Activated naive CD8-positive, alpha-beta T cell treated with anti-CD3 and anti-CD28 coated beads, Interleukin-2, amount 50 U/mL, for 16 hours (primary cell): ENCODE data around the gene ZFYVE16.
"Not testable (repeated sequence)": the region's sequence is repeated elsewhere in the genome, so short reads cannot be mapped to it uniquely, and the experiment has no call there.

Experiments used
- DNase-seq: peaks from one replicate; pipeline ENCODE4 v3.0.0-alpha.2; 2020; ENCODE audit warnings: low read depth, low spot score

ZFYVE16 gene

GRCh38 chr5:80487829-80488721, 80.2 kb downstream of the ZFYVE16 start, which contains the start of gene FAM151B:
Gene FAM151B (plus strand): TSS chr5:80488100. CDS start chr5:80488124, 24 bp downstream.
- peak; percentile 49 for DNase-seq

GRCh38 chr5:80491296-80491695, 83.4 kb downstream of the ZFYVE16 start:
- no peak for DNase-seq

- no peak for DNase-seq
Observed at GRCh38 chr5:80492741-80493140, 84.9 kb downstream of the ZFYVE16 start.

- DNase-seq: not testable (repeated sequence)
Observed at GRCh38 chr5:80493443-80493842, 85.6 kb downstream of the ZFYVE16 start.

- DNase-seq: no peak
Observed at GRCh38 chr5:80495891-80496290, 88.0 kb downstream of the ZFYVE16 start.

- no peak for DNase-seq
Observed at GRCh38 chr5:80502800-80503199, 94.9 kb downstream of the ZFYVE16 start.

- DNase-seq: no peak
Observed at GRCh38 chr5:80503641-80504040, 95.8 kb downstream of the ZFYVE16 start.

GRCh38 chr5:80504833-80505232, 97.0 kb downstream of the ZFYVE16 start:
- DNase-seq: no peak

- no peak for DNase-seq
Observed at GRCh38 chr5:80507663-80508062, 99.8 kb downstream of the ZFYVE16 start.

- no peak for DNase-seq
Observed at GRCh38 chr5:80508844-80509243, 101.0 kb downstream of the ZFYVE16 start.

GRCh38 chr5:80509362-80509761, 101.5 kb downstream of the ZFYVE16 start:
- no peak for DNase-seq

- no peak for DNase-seq
Observed at GRCh38 chr5:80516826-80517225, 109.0 kb downstream of the ZFYVE16 start.
